HFFc6 (cell line): Measurements from ENCODE around the gene FRY. TPM values are rescaled to one million over a fixed set of nuclear protein-coding genes. Genes with fewer than 3 reads are reported as not detected.

ENCODE experiments used
- DNase-seq: peaks from one replicate; pipeline ENCODE4 v3.0.0-alpha.2; 2018
- H3K27ac Mint-ChIP-seq: 2 replicates; pipeline ENCODE4 v1.8.0; 2020; ENCODE audit warnings: mild to moderate bottlenecking, mixed read lengths
- H3K27me3 Mint-ChIP-seq: 2 replicates; pipeline ENCODE4 v1.8.0; 2021; ENCODE audit warnings: mild to moderate bottlenecking, moderate library complexity, mixed read lengths; ENCODE audit not compliant: insufficient read depth
- H3K36me3 Mint-ChIP-seq: 2 replicates; pipeline ENCODE4 v1.8.0; 2021; ENCODE audit warnings: low read depth, mixed read lengths
- H3K4me1 Mint-ChIP-seq: 2 replicates; pipeline ENCODE4 v1.8.0; 2020; ENCODE audit warnings: low read depth, mixed read lengths
- H3K4me3 Mint-ChIP-seq: 2 replicates; pipeline ENCODE4 v1.8.0; 2020; ENCODE audit warnings: mild to moderate bottlenecking, moderate library complexity, mixed read lengths
- H3K9me3 Mint-ChIP-seq: 2 replicates; pipeline ENCODE4 v1.8.0; 2020; ENCODE audit warnings: mild to moderate bottlenecking, mixed read lengths
- CTCF ChIP-seq: fragments of 200-600 bp; sonication (generic); IDR thresholded peaks from 2 replicates; pipeline ENCODE4 v1.5.0; 2021; ENCODE audit warnings: antibody characterized with exemption, mild to moderate bottlenecking
- total RNA-seq, 6 experiments: library from RNA; stranded (reverse); fragmentation: NEBNext Ultra II Directional; extraction: Animal tissue kit (Norgen Biotek cat#: 25700); gene quantifications; 2 replicates in 1 of 6; 3 replicates in 5 of 6; pipeline ENCODE4 v1.2.3, GENCODE V29; 2021

The FRY gene
- total RNA-seq, 6 experiments from 2014 or later, result 12.3 to 19.2 (median 13.8) TPM

- Mint-ChIP-seq H3K9me3 (no peaks in the 10 kb centered on the region), H3K27me3 (no peaks in the 10 kb centered on the region), H3K4me1 (peaks cover 31% of the 10 kb centered on the region), H3K27ac (no peak overlapping the region), H3K36me3 (no peaks in the 10 kb centered on the region; the same call in 1 of the 2 replicates), H3K4me3 (no peak overlapping the region)
- DNase-seq, result no peak
- no peak for TF ChIP-seq CTCF
These were observed 9.1 kb downstream of the FRY start for GRCh38 chr13:32040689-32041088.

- Mint-ChIP-seq H3K9me3 (no peaks in the 10 kb centered on the region), H3K4me3 (no peak overlapping the region), H3K27ac (no peak overlapping the region), H3K4me1 (peaks cover 31% of the 10 kb centered on the region), H3K27me3 (no peaks in the 10 kb centered on the region), H3K36me3 (no peaks in the 10 kb centered on the region; the same call in 1 of the 2 replicates)
- DNase-seq, result no peak
- no peak for TF ChIP-seq CTCF
These were observed 9.9 kb downstream of the FRY start for GRCh38 chr13:32041429-32041828.

- Mint-ChIP-seq H3K4me1 (peaks cover 26% of the 10 kb centered on the region), H3K4me3 (no peak overlapping the region), H3K27ac (no peak overlapping the region), H3K9me3 (no peaks in the 10 kb centered on the region), H3K27me3 (no peaks in the 10 kb centered on the region), H3K36me3 (no peaks in the 10 kb centered on the region; the same call in 1 of the 2 replicates)
- no peak for TF ChIP-seq CTCF
- DNase-seq, result no peak
These were observed 11.0 kb downstream of the FRY start for GRCh38 chr13:32042551-32042950.

- TF ChIP-seq CTCF, result no peak
- no peak overlapping the region for H3K4me3 Mint-ChIP-seq
- no peak overlapping the region for H3K27ac Mint-ChIP-seq
- no peaks in the 10 kb centered on the region for H3K9me3 Mint-ChIP-seq
- H3K36me3 Mint-ChIP-seq, result peaks cover 6% of the 10 kb centered on the region
- no peak for DNase-seq
- H3K27me3 Mint-ChIP-seq, result no peaks in the 10 kb centered on the region
- peaks cover 33% of the 10 kb centered on the region for H3K4me1 Mint-ChIP-seq
These were observed 12.9 kb downstream of the FRY start for GRCh38 chr13:32044446-32044845.

GRCh38 chr13:32045537-32045936 lies 14.0 kb downstream of the FRY start:
- Mint-ChIP-seq H3K4me1 (peaks cover 33% of the 10 kb centered on the region), H3K9me3 (no peaks in the 10 kb centered on the region), H3K27ac (no peak overlapping the region), H3K36me3 (peaks cover 6% of the 10 kb centered on the region), H3K27me3 (no peaks in the 10 kb centered on the region), H3K4me3 (no peak overlapping the region)
- DNase-seq, result no peak
- no peak for TF ChIP-seq CTCF
